Calu3 (cell line): ENCODE data around the gene RPN1. TPM values are rescaled to one million over a fixed set of nuclear protein-coding genes. Genes with fewer than 3 reads are reported as not detected.
A peak's percentile ranks its signal among the peaks of the same experiment; 100 is the strongest.
"Not testable (repeated sequence)": the region's sequence is repeated elsewhere in the genome, so short reads cannot be mapped to it uniquely, and the experiment has no call there.

ENCODE experiments used
- BruUV-seq: library from RNA; stranded (reverse); fragments of 400-500 nt; replicated peaks from 2 replicates; lab custom pipeline; 2021; lab: Mats Ljungman, UMichigan
- CTCF ChIA-PET: fragments of 300-600 bp; sonication (Branson Sonifier 250); formaldehyde crosslinking; loops from one replicate; lab custom pipeline; 2022; ENCODE audit warnings: antibody characterized with exemption; lab: Charles Lee
- DNase-seq: peaks from one replicate; pipeline ENCODE4 v3.0.0; 2022
- H3K27ac Mint-ChIP-seq: one replicate; pipeline ENCODE4 v1.8.0; 2022; ENCODE audit warnings: mixed read lengths; ENCODE audit not compliant: unreplicated experiment
- H3K27me3 Mint-ChIP-seq: one replicate; pipeline ENCODE4 v1.8.0; 2022; ENCODE audit warnings: mixed read lengths; ENCODE audit not compliant: unreplicated experiment
- H3K36me3 Mint-ChIP-seq: one replicate; pipeline ENCODE4 v1.8.0; 2022; ENCODE audit warnings: mild to moderate bottlenecking, moderate library complexity, mixed read lengths; ENCODE audit not compliant: insufficient read depth, unreplicated experiment
- H3K4me1 Mint-ChIP-seq: one replicate; pipeline ENCODE4 v1.8.0; 2022; ENCODE audit warnings: mild to moderate bottlenecking, low read depth, mixed read lengths; ENCODE audit not compliant: unreplicated experiment
- H3K4me3 Mint-ChIP-seq: one replicate; pipeline ENCODE4 v1.8.0; 2022; ENCODE audit warnings: mild to moderate bottlenecking, low read depth, moderate library complexity, mixed read lengths; ENCODE audit not compliant: unreplicated experiment
- H3K9me3 Mint-ChIP-seq: one replicate; pipeline ENCODE4 v1.8.0; 2022; ENCODE audit warnings: low read depth, mixed read lengths; ENCODE audit not compliant: unreplicated experiment
- intact Hi-C: fragments of 100-400 bp; cut with micrococcal nuclease; formaldehyde crosslinking; loops from one replicate; pipeline ENCODE4 v1.10.0; 2022; ENCODE audit not compliant: unreplicated experiment
- total RNA-seq: library from RNA; stranded (reverse); gene quantifications from 2 replicates; pipeline ENCODE4 v1.2.3, GENCODE V29; 2022
- TF ChIP-seq, protein P1 (sequence below): fragments of 200-600 bp; IDR thresholded peaks from one replicate; pipeline ENCODE4 v1.8.0; 2022; ENCODE audit warnings: antibody characterized with exemption; ENCODE audit not compliant: unreplicated experiment

The RPN1 gene
- total RNA-seq, 1 experiment from 2014 or later, result 474 TPM

DNA sequence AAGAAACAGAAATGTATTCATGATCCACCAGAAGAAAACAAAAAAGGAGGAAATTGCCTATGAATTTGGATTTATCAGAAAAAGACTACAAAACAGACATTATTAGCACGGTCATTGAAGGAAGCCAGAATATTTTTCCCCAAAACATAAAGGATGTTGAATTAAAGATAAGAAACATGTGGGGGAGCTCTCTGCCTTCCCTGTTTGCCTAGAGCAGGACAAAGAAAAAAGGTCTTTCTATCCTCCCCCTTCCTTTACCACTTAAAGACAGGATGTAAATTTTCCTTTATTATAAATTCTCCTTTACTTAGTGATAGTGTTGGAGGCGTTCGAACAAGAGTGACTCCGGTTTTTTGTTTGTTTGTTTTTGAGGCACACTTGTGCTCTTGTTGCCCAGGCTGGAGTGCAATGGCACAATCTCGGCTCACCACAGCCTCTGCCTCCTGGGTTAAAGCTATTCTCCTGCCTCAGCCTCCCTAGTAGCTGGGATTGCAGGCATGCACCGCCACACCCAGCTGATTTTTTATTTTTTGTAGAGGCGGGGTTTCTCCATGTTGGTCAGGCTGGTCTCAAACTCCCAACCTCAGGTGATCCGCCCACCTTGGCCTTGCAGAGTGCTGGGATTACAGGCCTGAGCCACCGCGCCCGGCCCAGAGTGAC lies 14.9 kb upstream of the RPN1 start:
- no peaks in the 10 kb centered on the region for H3K9me3 Mint-ChIP-seq
- TF ChIP-seq, protein P1, sequence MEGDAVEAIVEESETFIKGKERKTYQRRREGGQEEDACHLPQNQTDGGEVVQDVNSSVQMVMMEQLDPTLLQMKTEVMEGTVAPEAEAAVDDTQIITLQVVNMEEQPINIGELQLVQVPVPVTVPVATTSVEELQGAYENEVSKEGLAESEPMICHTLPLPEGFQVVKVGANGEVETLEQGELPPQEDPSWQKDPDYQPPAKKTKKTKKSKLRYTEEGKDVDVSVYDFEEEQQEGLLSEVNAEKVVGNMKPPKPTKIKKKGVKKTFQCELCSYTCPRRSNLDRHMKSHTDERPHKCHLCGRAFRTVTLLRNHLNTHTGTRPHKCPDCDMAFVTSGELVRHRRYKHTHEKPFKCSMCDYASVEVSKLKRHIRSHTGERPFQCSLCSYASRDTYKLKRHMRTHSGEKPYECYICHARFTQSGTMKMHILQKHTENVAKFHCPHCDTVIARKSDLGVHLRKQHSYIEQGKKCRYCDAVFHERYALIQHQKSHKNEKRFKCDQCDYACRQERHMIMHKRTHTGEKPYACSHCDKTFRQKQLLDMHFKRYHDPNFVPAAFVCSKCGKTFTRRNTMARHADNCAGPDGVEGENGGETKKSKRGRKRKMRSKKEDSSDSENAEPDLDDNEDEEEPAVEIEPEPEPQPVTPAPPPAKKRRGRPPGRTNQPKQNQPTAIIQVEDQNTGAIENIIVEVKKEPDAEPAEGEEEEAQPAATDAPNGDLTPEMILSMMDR, result no peak
- BruUV-seq, result no TSS peak
- intact Hi-C loops, result loop anchor here (10.0 kb wide), 1 partner anchor 209 kb away; the partner anchor contains the start of gene ACAD9
- CTCF ChIA-PET, result interaction anchor here (0.5 to 1.4 kb wide), 3 partner anchors 15 to 129 kb away, joined by 3 to 8 read pairs (median 8); no protein-coding TSS in a partner anchor
- H3K4me3 Mint-ChIP-seq, result no peak overlapping the region
- peaks cover 8% of the 10 kb centered on the region for H3K4me1 Mint-ChIP-seq
- peak; percentile 22 for DNase-seq
- no peaks in the 10 kb centered on the region for H3K36me3 Mint-ChIP-seq
- H3K27ac Mint-ChIP-seq, result no peak overlapping the region
- H3K27me3 Mint-ChIP-seq, result peaks cover 22% of the 10 kb centered on the region

- H3K4me1 Mint-ChIP-seq, result peaks cover 8% of the 10 kb centered on the region
- CTCF ChIA-PET, result no interaction called here
- no peaks in the 10 kb centered on the region for H3K36me3 Mint-ChIP-seq
- no peak overlapping the region for H3K27ac Mint-ChIP-seq
- no peak for DNase-seq
- TF ChIP-seq, protein P1, result no peak
- BruUV-seq, result no TSS peak
- no peaks in the 10 kb centered on the region for H3K9me3 Mint-ChIP-seq
- H3K4me3 Mint-ChIP-seq, result no peak overlapping the region
- intact Hi-C loops, result loop anchor here (10.0 kb wide), 1 partner anchor 212 kb away; the partner anchor contains the start of gene ACAD9
- peaks cover 10% of the 10 kb centered on the region for H3K27me3 Mint-ChIP-seq
Observed at GRCh38 chr3:128663151-128663550, 12.5 kb upstream of the RPN1 start.

- Mint-ChIP-seq H3K36me3 (peaks cover 11% of the 10 kb centered on the region), H3K4me1 (no peaks in the 10 kb centered on the region), H3K4me3 (no peak overlapping the region), H3K27me3 (no peaks in the 10 kb centered on the region), H3K27ac (no peak overlapping the region), H3K9me3 (no peaks in the 10 kb centered on the region)
- intact Hi-C loops, result loop anchor here (1.0 kb wide), 1 partner anchor 27 kb away; no protein-coding TSS in a partner anchor
- CTCF ChIA-PET, result no interaction called here
- TF ChIP-seq, protein P1, result no peak
- DNase-seq, result no peak
- BruUV-seq, result no TSS peak
Observed at GRCh38 chr3:128655531-128655930, 4.9 kb upstream of the RPN1 start.

GRCh38 chr3:128653993-128654805 lies 3.6 kb upstream of the RPN1 start:
- BruUV-seq, H3K27me3 Mint-ChIP-seq, H3K9me3 Mint-ChIP-seq, DNase-seq, H3K27ac Mint-ChIP-seq, intact Hi-C loops, H3K4me1 Mint-ChIP-seq: not testable (repeated sequence)
- CTCF ChIA-PET, result interaction anchor here (1.0 to 1.4 kb wide), 2 partner anchors 26 to 146 kb away, joined by 3 to 4 read pairs; no protein-coding TSS in a partner anchor
- peaks cover 24% of the 10 kb centered on the region for H3K36me3 Mint-ChIP-seq
- peak overlapping the region; percentile 68 for H3K4me3 Mint-ChIP-seq

- H3K27me3 Mint-ChIP-seq, H3K4me1 Mint-ChIP-seq, BruUV-seq, H3K27ac Mint-ChIP-seq, H3K9me3 Mint-ChIP-seq, intact Hi-C loops: not testable (repeated sequence)
- H3K4me3 Mint-ChIP-seq, result peak overlapping the region; percentile 68
- CTCF ChIA-PET, result interaction anchor here (1.0 to 1.4 kb wide), 2 partner anchors 27 to 147 kb away, joined by 3 to 4 read pairs; no protein-coding TSS in a partner anchor
- peaks cover 31% of the 10 kb centered on the region for H3K36me3 Mint-ChIP-seq
- peak; percentile 63 for DNase-seq
Observed at GRCh38 chr3:128653383-128653992, 2.9 kb upstream of the RPN1 start.
